Stimulated activated naive B cell treated with anti-CD40 and anti-IgM and Interleukin-4, amounts not matched to agents 10 μg/mL and 1 μg/mL and 100 μg/mL, for 72 hours (primary cell): ENCODE data around the gene THSD7A.
A peak's percentile ranks its signal among the peaks of the same experiment; 100 is the strongest.

Source experiments
- ATAC-seq, 2 donors: fragments of 150-1000 bp; cut with Tn5 transposase; replicated peaks; 2 replicates each; pipeline ENCODE4 v1.10.0; 2021; ENCODE audit warnings: moderate library complexity in 1 of 2
- DNase-seq: peaks from one replicate; pipeline ENCODE4 v3.0.0; 2021
- H3K27ac Mint-ChIP-seq: one replicate; pipeline ENCODE4 v1.8.0; 2022; ENCODE audit warnings: mild to moderate bottlenecking, mixed read lengths
- H3K27me3 Mint-ChIP-seq, 2 donors: one replicate each; pipeline ENCODE4 v1.8.0; 2022; ENCODE audit warnings: mixed read lengths in 2 of 2
- H3K36me3 Mint-ChIP-seq, 2 donors: one replicate each; pipeline ENCODE4 v1.8.0; 2022; ENCODE audit warnings: mixed read lengths in 2 of 2, mild to moderate bottlenecking in 1 of 2
- H3K4me1 Mint-ChIP-seq, 2 donors: one replicate each; pipeline ENCODE4 v1.8.0; 2022; ENCODE audit warnings: mixed read lengths in 2 of 2, mild to moderate bottlenecking in 1 of 2
- H3K4me3 Mint-ChIP-seq, 2 donors: one replicate each; pipeline ENCODE4 v1.8.0; 2022; ENCODE audit warnings: mild to moderate bottlenecking in 2 of 2, mixed read lengths in 2 of 2, moderate library complexity in 1 of 2
- H3K9me3 Mint-ChIP-seq, 2 donors: one replicate each; pipeline ENCODE4 v1.8.0; 2022; ENCODE audit warnings: mixed read lengths in 2 of 2, mild to moderate bottlenecking in 1 of 2

The THSD7A gene

GRCh38 chr7:11437994-11438393, 394.0 kb downstream of the THSD7A start:
- no peak for DNase-seq
- H3K4me1 Mint-ChIP-seq: no peaks in the 10 kb centered on the region

GRCh38 chr7:11436773-11437524, 395.0 kb downstream of the THSD7A start:
- Mint-ChIP-seq H3K4me3 (no peak overlapping the region), H3K9me3 (no peaks in the 10 kb centered on the region), H3K27ac (no peak overlapping the region), H3K4me1 (no peaks in the 10 kb centered on the region), H3K27me3 (no peaks in the 10 kb centered on the region), H3K36me3 (no peaks in the 10 kb centered on the region)
- ATAC-seq (no peak), DNase-seq (no peak)

More at GRCh38 chr7:11437994-11438393, 394.0 kb downstream of the THSD7A start:
- Mint-ChIP-seq H3K4me3 (no peak overlapping the region), H3K9me3 (no peaks in the 10 kb centered on the region), H3K27ac (no peak overlapping the region), H3K36me3 (no peaks in the 10 kb centered on the region), H3K27me3 (no peaks in the 10 kb centered on the region)
- ATAC-seq: no peak

- DNase-seq: no peak
- Mint-ChIP-seq H3K9me3 (no peaks in the 10 kb centered on the region), H3K4me3 (no peak overlapping the region), H3K27me3 (no peaks in the 10 kb centered on the region), H3K27ac (no peak overlapping the region), H3K4me1 (no peaks in the 10 kb centered on the region), H3K36me3 (no peaks in the 10 kb centered on the region)
- ATAC-seq: no peak
These were observed 395.7 kb downstream of the THSD7A start for GRCh38 chr7:11436316-11436715.

DNA sequence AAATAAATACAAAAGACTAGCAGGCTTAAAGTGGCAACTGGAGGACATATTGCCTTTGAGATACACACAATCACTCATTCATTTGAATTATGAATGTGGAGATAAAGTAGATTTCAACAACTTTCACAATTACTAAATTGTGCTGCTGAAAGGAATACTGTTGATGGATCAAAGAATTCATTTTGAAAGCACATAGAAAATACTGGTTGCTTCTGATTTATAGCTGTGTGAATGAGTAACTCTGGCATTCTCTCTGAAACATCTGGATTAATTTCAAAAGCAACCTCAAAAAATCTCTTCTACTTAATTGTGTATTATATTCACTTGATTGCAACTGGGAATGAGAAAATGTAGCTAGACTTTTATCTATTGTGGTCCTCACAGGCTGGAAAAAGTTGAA, 397.6 kb downstream of the THSD7A start:
- Mint-ChIP-seq H3K27ac (no peak overlapping the region), H3K27me3 (no peaks in the 10 kb centered on the region), H3K4me3 (no peak overlapping the region), H3K36me3 (no peaks in the 10 kb centered on the region), H3K9me3 (no peaks in the 10 kb centered on the region), H3K4me1 (peaks cover 0 to 3% of the 10 kb centered on the region in 2 donors)
- ATAC-seq: no peak
- DNase-seq: no peak

GRCh38 chr7:11430841-11431240, 401.2 kb downstream of the THSD7A start:
- Mint-ChIP-seq H3K4me1 (peaks cover 0 to 3% of the 10 kb centered on the region in 2 donors), H3K4me3 (no peak overlapping the region)

GRCh38 chr7:11430112-11430511, 401.9 kb downstream of the THSD7A start:
- Mint-ChIP-seq H3K4me1 (peaks cover 0 to 3% of the 10 kb centered on the region in 2 donors), H3K27me3 (no peaks in the 10 kb centered on the region), H3K36me3 (no peaks in the 10 kb centered on the region), H3K4me3 (no peak overlapping the region), H3K27ac (no peak overlapping the region), H3K9me3 (no peaks in the 10 kb centered on the region)
- ATAC-seq (no peak), DNase-seq (no peak)

More at GRCh38 chr7:11430841-11431240, 401.2 kb downstream of the THSD7A start:
- H3K9me3 Mint-ChIP-seq: no peaks in the 10 kb centered on the region
- no peaks in the 10 kb centered on the region for H3K36me3 Mint-ChIP-seq
- no peaks in the 10 kb centered on the region for H3K27me3 Mint-ChIP-seq
- no peak overlapping the region for H3K27ac Mint-ChIP-seq
- ATAC-seq: no peak
- DNase-seq: no peak

DNA sequence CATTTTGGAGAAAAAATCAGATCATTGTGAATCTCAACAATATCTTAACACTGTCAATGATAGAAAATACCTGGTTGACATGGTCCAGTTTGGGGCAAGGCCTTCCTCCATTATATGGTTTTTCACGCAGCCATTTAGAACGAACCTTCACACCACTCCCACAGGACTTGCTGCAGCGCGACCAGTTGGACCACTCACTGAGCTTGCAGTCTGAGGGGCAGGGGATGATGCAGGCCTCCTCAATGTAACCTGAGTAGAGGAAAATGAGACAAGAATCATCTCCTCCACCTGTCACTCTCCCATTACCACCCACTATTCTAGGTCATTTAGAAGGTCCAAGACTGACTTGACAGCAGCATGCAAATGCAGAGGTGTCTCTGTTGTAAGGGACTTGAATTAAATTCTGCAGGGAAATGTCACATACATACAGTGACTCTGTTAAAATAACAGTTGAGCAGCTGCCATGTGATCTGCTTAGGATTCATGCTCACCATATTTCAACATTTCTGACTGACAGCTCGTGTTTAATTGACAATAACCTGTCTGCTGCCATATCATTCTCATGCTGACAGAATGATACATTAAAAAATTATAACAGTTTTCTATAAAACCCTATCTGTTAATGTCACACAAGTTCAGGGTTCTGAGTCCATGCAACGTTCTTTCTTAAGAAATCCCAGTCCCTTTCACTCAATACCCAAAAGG, 403.0 kb downstream of the THSD7A start:
- no peaks in the 10 kb centered on the region for H3K36me3 Mint-ChIP-seq
- peaks cover 0 to 3% of the 10 kb centered on the region in 2 donors for H3K4me1 Mint-ChIP-seq
- ATAC-seq (no peak), DNase-seq (no peak)
- H3K27ac Mint-ChIP-seq: no peak overlapping the region
- H3K4me3 Mint-ChIP-seq: no peak overlapping the region
- H3K27me3 Mint-ChIP-seq: no peaks in the 10 kb centered on the region
- no peaks in the 10 kb centered on the region for H3K9me3 Mint-ChIP-seq

GRCh38 chr7:11427686-11428273, 404.2 kb downstream of the THSD7A start:
- Mint-ChIP-seq H3K4me1 (peaks cover 0 to 3% of the 10 kb centered on the region in 2 donors), H3K9me3 (no peaks in the 10 kb centered on the region), H3K27ac (no peak overlapping the region), H3K36me3 (no peaks in the 10 kb centered on the region), H3K27me3 (no peaks in the 10 kb centered on the region), H3K4me3 (no peak overlapping the region)
- peak; percentile 52 to 60 for ATAC-seq
- no peak for DNase-seq

DNA sequence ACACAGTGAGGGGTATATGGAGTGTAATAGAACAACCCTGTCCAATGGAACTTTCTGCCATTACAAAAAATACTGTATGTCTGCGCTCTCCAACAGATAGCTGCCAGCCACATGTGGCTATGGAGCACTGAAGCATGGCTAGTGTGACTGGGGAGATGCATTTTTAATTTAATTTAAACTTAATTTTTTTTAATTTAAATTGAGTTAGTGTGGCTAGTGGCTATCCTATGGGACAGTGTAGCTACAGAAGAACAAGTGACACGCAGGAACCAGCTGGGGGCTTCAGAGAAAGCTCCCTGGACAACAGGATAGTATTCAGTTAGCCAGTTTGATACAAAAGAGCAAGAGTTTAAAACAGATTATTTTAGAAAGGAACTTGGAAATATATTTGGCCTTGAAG, 408.0 kb downstream of the THSD7A start:
- Mint-ChIP-seq H3K36me3 (peaks cover 0 to 5% of the 10 kb centered on the region in 2 donors), H3K4me1 (no peaks in the 10 kb centered on the region), H3K9me3 (peaks cover 12 to 16% of the 10 kb centered on the region in 2 donors), H3K4me3 (no peak overlapping the region), H3K27ac (no peak overlapping the region), H3K27me3 (no peaks in the 10 kb centered on the region)
- ATAC-seq: no peak
- no peak for DNase-seq

- H3K36me3 Mint-ChIP-seq: peaks cover 0 to 5% of the 10 kb centered on the region in 2 donors
- ATAC-seq (no peak), DNase-seq (no peak)
- no peaks in the 10 kb centered on the region for H3K27me3 Mint-ChIP-seq
- no peak overlapping the region for H3K4me3 Mint-ChIP-seq
- H3K9me3 Mint-ChIP-seq: peaks cover 12 to 16% of the 10 kb centered on the region in 2 donors
- H3K27ac Mint-ChIP-seq: no peak overlapping the region
- H3K4me1 Mint-ChIP-seq: no peaks in the 10 kb centered on the region
These were observed 411.9 kb downstream of the THSD7A start for GRCh38 chr7:11420049-11420448.

DNA sequence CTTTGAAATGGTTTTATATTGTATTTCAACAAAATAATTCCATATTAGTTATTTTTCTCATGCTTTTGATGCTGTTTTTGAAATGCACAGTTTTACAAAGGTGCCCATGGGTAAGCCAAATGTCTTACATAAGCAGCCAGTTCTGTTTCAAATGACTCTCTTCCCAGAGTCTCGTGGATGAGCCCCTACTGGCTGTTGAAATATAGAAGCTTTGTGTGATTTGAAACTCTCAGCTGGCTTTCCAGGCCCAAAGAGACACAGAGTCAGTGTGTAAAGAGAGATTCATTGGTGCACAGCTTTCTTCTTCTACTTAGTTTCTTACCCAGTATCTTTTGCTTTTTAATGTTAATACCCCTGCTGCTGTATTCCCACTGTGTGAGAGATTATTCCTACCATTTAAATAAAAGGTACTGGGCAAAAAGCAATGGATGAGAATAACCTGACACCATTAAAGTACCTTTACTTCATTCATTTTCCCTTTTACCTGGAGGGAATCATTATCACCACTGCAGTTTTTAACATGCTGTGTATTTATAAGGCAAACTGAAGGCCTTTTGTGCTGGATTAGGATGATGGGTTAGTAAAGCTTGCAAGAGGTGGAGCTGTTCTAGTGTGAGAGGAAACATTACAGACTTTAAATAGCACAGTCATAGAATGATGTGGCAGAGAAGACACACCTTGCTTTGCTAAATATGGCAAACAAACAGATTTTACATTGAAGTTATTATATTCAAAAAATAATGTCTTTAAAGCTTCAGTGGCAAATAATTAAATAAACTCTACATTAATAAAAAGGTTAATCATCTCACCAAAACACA, 415.1 kb downstream of the THSD7A start:
- H3K27me3 Mint-ChIP-seq: no peaks in the 10 kb centered on the region
- H3K9me3 Mint-ChIP-seq: peaks cover 16 to 21% of the 10 kb centered on the region in 2 donors

DNA sequence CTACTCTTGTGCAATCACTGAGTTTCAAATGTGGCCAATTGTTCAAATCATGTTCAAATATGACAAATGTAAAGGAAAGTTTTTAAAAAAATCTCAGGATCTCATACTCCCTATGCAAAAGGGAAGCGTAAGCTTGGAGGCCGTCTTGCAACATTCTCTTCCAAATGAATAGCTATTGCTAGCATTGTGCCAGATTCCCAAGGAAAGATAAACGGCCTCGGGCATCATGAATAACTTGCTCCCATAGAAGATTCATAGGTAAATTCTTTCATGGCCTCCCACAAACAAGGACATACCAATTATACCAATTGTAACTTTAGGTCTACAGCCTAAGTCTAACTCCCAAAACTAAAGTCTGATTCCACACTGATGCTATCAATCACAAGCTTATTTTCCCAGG, 416.9 kb downstream of the THSD7A start:
- peaks cover 0 to 2% of the 10 kb centered on the region in 2 donors for H3K36me3 Mint-ChIP-seq
- DNase-seq: no peak
- no peaks in the 10 kb centered on the region for H3K27me3 Mint-ChIP-seq
- ATAC-seq: no peak
- H3K9me3 Mint-ChIP-seq: peaks cover 8 to 10% of the 10 kb centered on the region in 2 donors
- H3K4me1 Mint-ChIP-seq: no peaks in the 10 kb centered on the region
- H3K4me3 Mint-ChIP-seq: no peak overlapping the region
- H3K27ac Mint-ChIP-seq: no peak overlapping the region

More for the DNA sequence above, 415.1 kb downstream of the THSD7A start:
- H3K27ac Mint-ChIP-seq: no peak overlapping the region
- no peak overlapping the region for H3K4me3 Mint-ChIP-seq
- DNase-seq: no peak
- H3K36me3 Mint-ChIP-seq: peaks cover 0 to 5% of the 10 kb centered on the region in 2 donors
- H3K4me1 Mint-ChIP-seq: no peaks in the 10 kb centered on the region
- no peak for ATAC-seq

- ATAC-seq: no peak
- Mint-ChIP-seq H3K27me3 (no peaks in the 10 kb centered on the region), H3K36me3 (no peaks in the 10 kb centered on the region), H3K4me3 (no peak overlapping the region), H3K27ac (no peak overlapping the region), H3K4me1 (no peaks in the 10 kb centered on the region), H3K9me3 (peaks cover 4 to 6% of the 10 kb centered on the region in 2 donors)
- no peak for DNase-seq
These were observed 418.1 kb downstream of the THSD7A start for GRCh38 chr7:11413901-11414300.

- DNase-seq: no peak
- H3K4me1 Mint-ChIP-seq: no peaks in the 10 kb centered on the region
- no peak overlapping the region for H3K4me3 Mint-ChIP-seq
- no peaks in the 10 kb centered on the region for H3K27me3 Mint-ChIP-seq
- H3K9me3 Mint-ChIP-seq: peaks cover 4 to 6% of the 10 kb centered on the region in 2 donors
- no peaks in the 10 kb centered on the region for H3K36me3 Mint-ChIP-seq
- ATAC-seq: no peak
- no peak overlapping the region for H3K27ac Mint-ChIP-seq
These were observed 420.0 kb downstream of the THSD7A start for GRCh38 chr7:11412036-11412435.
